Gastrocnemius medialis (tissue), 4 donors: ENCODE results near the gene DCDC2C. TPM values are rescaled to one million over a fixed set of nuclear protein-coding genes. Genes with fewer than 3 reads are reported as not detected.

Source experiments
- ATAC-seq, 2 donors: fragments of 150-250 bp; one replicate each; pipeline ENCODE4 v1.9.1; 2016
- DNase-seq, 2 donors: peaks; one replicate each; pipeline ENCODE4 v3.0.0-alpha.2; 2019
- H3K27ac ChIP-seq, 4 donors: fragments of 200-600 bp; sonication (generic); 1 replicate in 1 of 4; 2 replicates in 3 of 4; pipeline ENCODE4 v1.5.1; 2016 to 2018; ENCODE audit warnings: mild to moderate bottlenecking in 2 of 4, moderate library complexity in 1 of 4
- H3K27me3 ChIP-seq, 3 donors: fragments of 200-600 bp; sonication (generic) in 2 of 3; 1 replicate in 1 of 3; 2 replicates in 2 of 3; pipeline versions ENCODE4 v1.5.1 to v1.6.0; 2016 to 2019; ENCODE audit warnings: mild to moderate bottlenecking in 1 of 3, moderate library complexity in 1 of 3
- H3K36me3 ChIP-seq, 2 donors: fragments of 200-600 bp; sonication (generic) in 1 of 2; one replicate each; pipeline ENCODE4 v1.5.1; 2017 to 2018
- H3K4me1 ChIP-seq, 2 donors: fragments of 200-600 bp; sonication (generic) in 1 of 2; one replicate each; pipeline ENCODE4 v1.5.1; 2016 to 2017; ENCODE audit warnings: mild to moderate bottlenecking in 2 of 2
- H3K4me3 ChIP-seq, 4 donors: fragments of 200-600 bp; sonication (generic) in 3 of 4; 1 replicate in 1 of 4; 2 replicates in 3 of 4; pipeline ENCODE4 v1.5.1; 2016 to 2019; ENCODE audit warnings: mild to moderate bottlenecking in 2 of 4
- H3K9me3 ChIP-seq, 3 donors: fragments of 200-600 bp; sonication (generic) in 2 of 3; 1 replicate in 1 of 3; 2 replicates in 2 of 3; pipeline ENCODE4 v1.5.1; 2016 to 2019
- CTCF ChIP-seq, 5 experiments: fragments of 450-650 bp in 3 of 5; fragments of 200-600 bp in 2 of 5; sonication (generic) in 2 of 5; IDR thresholded peaks in 4 of 5; conservative IDR thresholded peaks in 1 of 5; 1 replicate in 4 of 5; 2 replicates in 1 of 5; pipeline ENCODE4 v1.5.1; 2016 to 2019; ENCODE audit warnings: antibody characterized with exemption in 5 of 5, mild to moderate bottlenecking in 3 of 5, moderate library complexity in 3 of 5
- POLR2A ChIP-seq, 2 donors: fragments of 450-650 bp; IDR thresholded peaks; one replicate each; pipeline ENCODE4 v1.6.1; 2017; ENCODE audit warnings: antibody characterized with exemption in 2 of 2, mild to moderate bottlenecking in 2 of 2, moderate library complexity in 2 of 2
- in situ Hi-C, 4 donors: fragments of 200-750 bp; cut with MboI; loops; one replicate each; pipeline versions ENCODE4 v1.15.0 to v1.8.0; 2017; ENCODE audit warnings: low sequenced_read_pairs in 4 of 4
- intact Hi-C: fragments of 100-400 bp; cut with DNase I; formaldehyde crosslinking; loops from one replicate; pipeline ENCODE4 v1.15.1; 2023; ENCODE audit warnings: low total_unique reads
- total RNA-seq, 4 donors: library from RNA; depleted of rRNA; stranded (reverse); fragments of >200 nt; gene quantifications; one replicate each; pipeline versions ENCODE4 v1.1.0 to v1.2.3, GENCODE V29; 2016

The DCDC2C gene
- total RNA-seq, 4 donors from 2014 or later, result not detected

GRCh38 chr2:3737128-3737527, 33.8 kb downstream of the DCDC2C start:
- ATAC-seq, result no peak
- H3K4me3 ChIP-seq, result no peak overlapping the region
- H3K36me3 ChIP-seq, result no peaks in the 10 kb centered on the region
- no peak overlapping the region for H3K27ac ChIP-seq
- no peaks in the 10 kb centered on the region for H3K9me3 ChIP-seq
- DNase-seq, result no peak
- in situ Hi-C loops, result no loop called here
- no peaks in the 10 kb centered on the region for H3K27me3 ChIP-seq
- intact Hi-C loops, result no loop called here
- H3K4me1 ChIP-seq, result no peaks in the 10 kb centered on the region
- TF ChIP-seq CTCF (IDR thresholded peaks at IDR 0.05 in 4 of 5, conservative IDR thresholded peaks at IDR 0.05 in 1 of 5) (no peak), POLR2A (IDR thresholded peaks at IDR 0.05) (no peak)

- Histone ChIP-seq H3K27me3 (no peaks in the 10 kb centered on the region), H3K4me3 (no peak overlapping the region), H3K4me1 (no peaks in the 10 kb centered on the region), H3K36me3 (no peaks in the 10 kb centered on the region), H3K27ac (no peak overlapping the region), H3K9me3 (no peaks in the 10 kb centered on the region)
- TF ChIP-seq CTCF (IDR thresholded peaks at IDR 0.05 in 4 of 5, conservative IDR thresholded peaks at IDR 0.05 in 1 of 5) (no peak), POLR2A (IDR thresholded peaks at IDR 0.05) (no peak)
- intact Hi-C loops, result no loop called here
- in situ Hi-C loops, result no loop called here
- DNase-seq (no peak), ATAC-seq (no peak)
Measured at GRCh38 chr2:3738454-3738853, 35.1 kb downstream of the DCDC2C start.

GRCh38 chr2:3739313-3739712, 35.9 kb downstream of the DCDC2C start:
- Histone ChIP-seq H3K9me3 (no peaks in the 10 kb centered on the region), H3K36me3 (no peaks in the 10 kb centered on the region), H3K27ac (no peak overlapping the region), H3K27me3 (no peaks in the 10 kb centered on the region), H3K4me3 (no peak overlapping the region), H3K4me1 (no peaks in the 10 kb centered on the region)
- DNase-seq, result no peak
- ATAC-seq, result no peak
- intact Hi-C loops, result no loop called here
- TF ChIP-seq CTCF (IDR thresholded peaks at IDR 0.05 in 4 of 5, conservative IDR thresholded peaks at IDR 0.05 in 1 of 5), result no peak
- no peak for TF ChIP-seq POLR2A (IDR thresholded peaks at IDR 0.05)
- in situ Hi-C loops, result no loop called here

GRCh38 chr2:3741396-3741795, 38.0 kb downstream of the DCDC2C start:
- Histone ChIP-seq H3K27ac (no peak overlapping the region), H3K9me3 (no peaks in the 10 kb centered on the region), H3K4me3 (no peak overlapping the region), H3K27me3 (no peaks in the 10 kb centered on the region), H3K36me3 (no peaks in the 10 kb centered on the region), H3K4me1 (no peaks in the 10 kb centered on the region)
- DNase-seq (no peak), ATAC-seq (no peak)
- TF ChIP-seq POLR2A (IDR thresholded peaks at IDR 0.05), result no peak
- TF ChIP-seq CTCF (IDR thresholded peaks at IDR 0.05 in 4 of 5, conservative IDR thresholded peaks at IDR 0.05 in 1 of 5), result no peak
- intact Hi-C loops (no loop called here), in situ Hi-C loops (no loop called here)

- DNase-seq (no peak), ATAC-seq (no peak)
- intact Hi-C loops (no loop called here), in situ Hi-C loops (no loop called here)
- no peaks in the 10 kb centered on the region for H3K27me3 ChIP-seq
- no peak overlapping the region for H3K4me3 ChIP-seq
- no peak overlapping the region for H3K27ac ChIP-seq
- no peak for TF ChIP-seq CTCF (IDR thresholded peaks at IDR 0.05 in 4 of 5, conservative IDR thresholded peaks at IDR 0.05 in 1 of 5)
- no peak for TF ChIP-seq POLR2A (IDR thresholded peaks at IDR 0.05)
- H3K9me3 ChIP-seq, result no peaks in the 10 kb centered on the region
- H3K36me3 ChIP-seq, result no peaks in the 10 kb centered on the region
- H3K4me1 ChIP-seq, result no peaks in the 10 kb centered on the region
Measured at GRCh38 chr2:3741867-3742602, 38.7 kb downstream of the DCDC2C start.
